ENCODE measurements around the gene SYCE3.

SYCE3 gene

GRCh38 chr22:50595189-50595588, 32.5 kb upstream of the SYCE3 start:
- DNase-seq (ENCODE audit: extremely low read depth, insufficient read length): no peak
- no peak for TF ChIP-seq CTCF (IDR thresholded peaks at IDR 0.05; ENCODE audit: insufficient read depth, low read length, poor library complexity, severe bottlenecking)
- no peaks in the 10 kb centered on the region; the same call in 1 of the 2 replicates for H3K27me3 ChIP-seq (replicated peaks; ENCODE audit: control insufficient read depth, insufficient read depth, low read length)

GRCh38 chr22:50587407-50587806, 24.7 kb upstream of the SYCE3 start:
- no peak overlapping the region for H3K4me3 ChIP-seq (replicated peaks; ENCODE audit: low read depth, low read length)
- DNase-seq (ENCODE audit: extremely low read depth, insufficient read length): no peak
- no peaks in the 10 kb centered on the region for H3K27me3 ChIP-seq (replicated peaks; ENCODE audit: control insufficient read depth, insufficient read depth, low read length)
- no peaks in the 10 kb centered on the region for H3K36me3 ChIP-seq (ENCODE audit: control insufficient read depth, insufficient read depth, low read length)
- no peak for TF ChIP-seq CTCF (IDR thresholded peaks at IDR 0.05; ENCODE audit: insufficient read depth, low read length, poor library complexity, severe bottlenecking)

More at GRCh38 chr22:50595189-50595588, 32.5 kb upstream of the SYCE3 start:
- Histone ChIP-seq H3K4me3 (replicated peaks; ENCODE audit: low read depth, low read length) (no peak overlapping the region), H3K36me3 (ENCODE audit: control insufficient read depth, insufficient read depth, low read length) (no peaks in the 10 kb centered on the region)

- Histone ChIP-seq H3K4me3 (replicated peaks; ENCODE audit: low read depth, low read length) (no peak overlapping the region), H3K36me3 (ENCODE audit: control insufficient read depth, insufficient read depth, low read length) (no peaks in the 10 kb centered on the region), H3K27me3 (replicated peaks; ENCODE audit: control insufficient read depth, insufficient read depth, low read length) (no peaks in the 10 kb centered on the region)
- TF ChIP-seq CTCF (IDR thresholded peaks at IDR 0.05; ENCODE audit: insufficient read depth, low read length, poor library complexity, severe bottlenecking): no peak
- DNase-seq (ENCODE audit: extremely low read depth, insufficient read length): no peak
Observed at GRCh38 chr22:50586416-50586815, 23.7 kb upstream of the SYCE3 start.

GRCh38 chr22:50585781-50586180, 23.1 kb upstream of the SYCE3 start:
- H3K27me3 ChIP-seq (replicated peaks; ENCODE audit: control insufficient read depth, insufficient read depth, low read length): no peaks in the 10 kb centered on the region
- H3K4me3 ChIP-seq (replicated peaks; ENCODE audit: low read depth, low read length): no peak overlapping the region
- no peak for DNase-seq (ENCODE audit: extremely low read depth, insufficient read length)
- TF ChIP-seq CTCF (IDR thresholded peaks at IDR 0.05; ENCODE audit: insufficient read depth, low read length, poor library complexity, severe bottlenecking): no peak
- no peaks in the 10 kb centered on the region; the same call in 1 of the 2 replicates for H3K36me3 ChIP-seq (ENCODE audit: control insufficient read depth, insufficient read depth, low read length)

- DNase-seq (ENCODE audit: extremely low read depth, insufficient read length): no peak
- peaks cover 2% of the 10 kb centered on the region for H3K36me3 ChIP-seq (ENCODE audit: control insufficient read depth, insufficient read depth, low read length)
- H3K4me3 ChIP-seq (replicated peaks; ENCODE audit: low read depth, low read length): no peak overlapping the region
- TF ChIP-seq CTCF (IDR thresholded peaks at IDR 0.05; ENCODE audit: insufficient read depth, low read length, poor library complexity, severe bottlenecking): no peak
- no peaks in the 10 kb centered on the region for H3K27me3 ChIP-seq (replicated peaks; ENCODE audit: control insufficient read depth, insufficient read depth, low read length)
Observed at GRCh38 chr22:50585238-50585637, 22.5 kb upstream of the SYCE3 start.

Measured in GM06990 (cell line).